Ishikawa (cell line): ENCODE measurements around the gene CIAO3.

Experiments used
- CEBPB ChIP-seq: IDR thresholded peaks from 2 replicates; pipeline ENCODE4 v1.6.1; 2012
- CREB1 ChIP-seq: IDR thresholded peaks from 2 replicates; pipeline ENCODE4 v1.6.1; 2012; ENCODE audit warnings: low read depth
- EGR1 ChIP-seq: IDR thresholded peaks from 2 replicates; pipeline ENCODE4 v1.6.1; 2012
- EP300 ChIP-seq: IDR thresholded peaks from 2 replicates; pipeline ENCODE4 v1.6.1; 2012; ENCODE audit warnings: borderline replicate concordance
- FOXM1 ChIP-seq: IDR thresholded peaks from 2 replicates; pipeline ENCODE4 v1.6.1; 2012; ENCODE audit warnings: low read depth, borderline replicate concordance
- MAX ChIP-seq: IDR thresholded peaks from 2 replicates; pipeline ENCODE4 v1.6.1; 2012
- NFIC ChIP-seq: IDR thresholded peaks from 2 replicates; pipeline ENCODE4 v1.6.1; 2012
- RAD21 ChIP-seq: IDR thresholded peaks from 2 replicates; pipeline ENCODE4 v1.6.1; 2012; ENCODE audit warnings: low read depth
- REST ChIP-seq: IDR thresholded peaks from 2 replicates; pipeline ENCODE4 v1.6.1; 2012; ENCODE audit warnings: low read depth, mild to moderate bottlenecking
- TAF1 ChIP-seq: IDR thresholded peaks from 2 replicates; pipeline ENCODE4 v1.6.1; 2012; ENCODE audit warnings: low read depth, mild to moderate bottlenecking
- TCF12 ChIP-seq: IDR thresholded peaks from 2 replicates; pipeline ENCODE4 v1.6.1; 2012; ENCODE audit warnings: low read depth
- TEAD4 ChIP-seq: IDR thresholded peaks from 2 replicates; pipeline ENCODE4 v1.6.1; 2012
- USF1 ChIP-seq: IDR thresholded peaks from 2 replicates; pipeline ENCODE4 v1.6.1; 2012
- YY1 ChIP-seq: IDR thresholded peaks from 2 replicates; pipeline ENCODE4 v1.6.1; 2012; ENCODE audit warnings: low read depth
- ZBTB7A ChIP-seq: IDR thresholded peaks from 2 replicates; pipeline ENCODE4 v1.6.1; 2012; ENCODE audit warnings: low read depth

Gene CIAO3

GRCh38 chr16:702341-702740 lies 38.5 kb downstream of the CIAO3 start:
- TF ChIP-seq NFIC (no peak), RAD21 (no peak), ZBTB7A (no peak), EGR1 (no peak), TAF1 (no peak), TCF12 (no peak), TEAD4 (no peak), USF1 (no peak), FOXM1 (no peak), YY1 (no peak), EP300 (no peak), REST (no peak), CREB1 (no peak), CEBPB (no peak), MAX (no peak)

- TF ChIP-seq MAX (peak; percentile 22; the same call in 1 of the 2 replicates), ZBTB7A (peak; percentile 61; the same call in 1 of the 2 replicates), NFIC (no peak), REST (peak; percentile 97)
Measured at GRCh38 chr16:700684-701584, 39.9 kb downstream of the CIAO3 start.

GRCh38 chr16:698911-699671 lies 41.7 kb downstream of the CIAO3 start:
- TF ChIP-seq TCF12 (no peak), FOXM1 (no peak), USF1 (no peak), NFIC (no peak), EGR1 (no peak), RAD21 (no peak)

- TF ChIP-seq USF1 (peak; percentile 92), MAX (peak; percentile 99), TAF1 (no peak), CREB1 (no peak; the same call in 1 of the 2 replicates), TCF12 (peak; percentile 79), NFIC (peak; percentile 79), FOXM1 (no peak; the same call in 1 of the 2 replicates), RAD21 (peak; percentile 7; the same call in 1 of the 2 replicates), CEBPB (peak; percentile 62; the same call in 1 of the 2 replicates), EGR1 (peak; percentile 48; the same call in 1 of the 2 replicates), TEAD4 (peak; percentile 66), YY1 (peak; percentile 81), EP300 (peak; percentile 53; the same call in 1 of the 2 replicates), REST (no peak; the same call in 1 of the 2 replicates), ZBTB7A (no peak)
Measured at GRCh38 chr16:695355-696089, 45.3 kb downstream of the CIAO3 start.
